NCI-H2029 (cell line): ENCODE results near the gene C1orf210.

Experiments
- DNase-seq: peaks from one replicate; lab custom pipeline; 2025; lab: John Stamatoyannopoulos, UW

C1orf210 gene

DNA sequence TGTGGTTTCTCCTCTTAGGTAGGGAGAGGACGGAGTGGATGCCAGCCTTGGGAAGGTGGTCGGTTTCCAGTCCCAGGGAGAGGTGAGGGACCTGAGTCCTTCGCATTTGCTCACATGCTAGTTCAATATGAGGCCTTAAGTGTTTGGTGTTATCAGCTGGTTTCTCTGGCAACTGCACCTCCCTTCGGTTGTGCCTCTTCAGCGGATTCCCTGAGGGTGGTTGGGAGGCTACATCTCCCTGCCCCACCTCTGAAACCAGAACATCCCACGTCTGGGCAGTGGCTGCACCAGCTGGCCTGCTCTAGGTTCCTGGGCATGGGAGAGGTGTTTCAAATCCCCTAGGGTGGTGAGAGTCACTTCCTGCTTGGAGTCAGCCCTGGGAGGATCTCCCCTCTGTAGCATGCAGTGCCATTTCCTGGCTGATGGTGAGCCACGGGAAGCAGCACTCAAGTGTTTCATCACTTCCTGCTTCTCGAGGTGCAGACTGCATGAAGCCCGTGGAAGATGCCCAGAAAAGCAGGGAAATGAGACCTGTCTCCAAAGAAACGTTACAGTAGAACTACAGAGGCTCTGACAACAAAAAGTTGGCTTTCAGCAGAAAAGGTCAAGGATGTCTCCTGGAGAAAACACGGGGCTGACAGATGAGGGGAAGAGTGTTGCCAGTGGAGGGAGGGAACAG, 11.1 kb downstream of the C1orf210 start:
- peak; percentile 93 for DNase-seq

DNA sequence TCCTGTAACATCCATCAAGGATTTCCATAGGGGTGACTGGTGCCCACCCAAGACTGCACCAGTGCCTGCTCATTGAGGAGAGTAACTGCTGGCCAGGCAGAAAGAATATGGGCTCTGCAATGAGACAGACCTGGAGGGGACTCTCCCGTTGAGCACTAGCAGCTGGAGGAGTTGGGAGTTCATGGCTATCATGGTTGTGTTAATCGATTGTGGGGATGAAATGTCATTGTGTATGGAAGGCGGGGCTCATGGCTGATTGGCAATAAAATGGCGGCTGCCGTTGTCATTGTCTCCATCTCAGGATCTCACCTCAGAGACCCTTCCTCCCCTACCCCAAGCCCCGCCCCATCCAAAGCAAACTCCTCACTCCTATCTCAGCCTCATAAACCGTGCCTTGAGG, 11.7 kb downstream of the C1orf210 start:
- DNase-seq = no peak

DNA sequence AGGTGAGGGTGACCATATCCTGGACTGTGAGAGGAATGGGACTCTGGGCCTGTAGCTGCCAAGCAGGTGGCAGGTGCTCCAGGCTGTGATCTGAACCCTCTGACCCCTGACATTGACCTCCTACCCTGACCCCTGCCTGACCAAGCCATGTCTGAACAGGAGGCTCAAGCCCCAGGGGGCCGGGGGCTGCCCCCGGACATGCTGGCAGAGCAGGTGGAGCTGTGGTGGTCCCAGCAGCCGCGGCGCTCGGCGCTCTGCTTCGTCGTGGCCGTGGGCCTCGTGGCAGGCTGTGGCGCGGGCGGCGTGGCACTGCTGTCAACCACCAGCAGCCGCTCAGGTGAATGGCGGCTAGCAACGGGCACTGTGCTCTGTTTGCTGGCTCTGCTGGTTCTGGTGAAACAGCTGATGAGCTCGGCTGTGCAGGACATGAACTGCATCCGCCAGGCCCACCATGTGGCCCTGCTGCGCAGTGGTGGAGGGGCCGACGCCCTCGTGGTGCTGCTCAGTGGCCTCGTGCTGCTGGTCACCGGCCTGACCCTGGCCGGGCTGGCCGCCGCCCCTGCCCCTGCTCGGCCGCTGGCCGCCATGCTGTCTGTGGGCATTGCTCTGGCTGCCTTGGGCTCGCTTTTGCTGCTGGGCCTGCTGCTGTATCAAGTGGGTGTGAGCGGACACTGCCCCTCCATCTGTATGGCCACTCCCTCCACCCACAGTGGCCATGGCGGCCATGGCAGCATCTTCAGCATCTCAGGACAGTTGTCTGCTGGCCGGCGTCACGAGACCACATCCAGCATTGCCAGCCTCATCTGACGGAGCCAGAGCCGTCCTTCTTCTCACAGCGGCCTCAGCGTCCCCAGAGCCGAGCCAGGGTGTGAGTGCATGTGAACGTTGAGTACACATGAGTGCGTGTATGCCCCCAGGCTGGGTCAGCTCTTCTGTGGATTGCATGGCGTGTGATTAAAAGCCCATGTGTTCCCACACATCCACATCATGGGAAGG, 12.5 kb downstream of the C1orf210 start:
- DNase-seq = no peak

DNA sequence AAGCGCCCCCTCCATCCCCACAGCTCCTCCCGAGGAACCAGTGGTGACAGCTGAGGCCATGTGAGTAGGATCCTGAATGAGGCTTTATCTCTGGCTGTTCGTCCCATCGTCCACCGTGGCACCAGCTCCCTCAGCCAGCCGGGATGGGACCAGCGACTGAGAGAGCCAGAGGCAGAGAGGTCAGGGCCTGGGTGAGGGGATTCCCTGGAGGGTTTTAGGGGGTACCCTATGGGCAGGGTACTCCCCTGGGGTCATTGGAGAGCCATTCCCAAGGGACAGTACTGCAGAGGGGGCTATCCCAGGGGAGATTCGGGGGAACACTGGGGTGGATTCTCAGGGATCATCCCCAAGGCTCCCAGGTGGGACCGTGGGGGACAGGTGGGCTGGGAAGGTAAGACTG, 13.2 kb downstream of the C1orf210 start:
- DNase-seq = no peak

DNA sequence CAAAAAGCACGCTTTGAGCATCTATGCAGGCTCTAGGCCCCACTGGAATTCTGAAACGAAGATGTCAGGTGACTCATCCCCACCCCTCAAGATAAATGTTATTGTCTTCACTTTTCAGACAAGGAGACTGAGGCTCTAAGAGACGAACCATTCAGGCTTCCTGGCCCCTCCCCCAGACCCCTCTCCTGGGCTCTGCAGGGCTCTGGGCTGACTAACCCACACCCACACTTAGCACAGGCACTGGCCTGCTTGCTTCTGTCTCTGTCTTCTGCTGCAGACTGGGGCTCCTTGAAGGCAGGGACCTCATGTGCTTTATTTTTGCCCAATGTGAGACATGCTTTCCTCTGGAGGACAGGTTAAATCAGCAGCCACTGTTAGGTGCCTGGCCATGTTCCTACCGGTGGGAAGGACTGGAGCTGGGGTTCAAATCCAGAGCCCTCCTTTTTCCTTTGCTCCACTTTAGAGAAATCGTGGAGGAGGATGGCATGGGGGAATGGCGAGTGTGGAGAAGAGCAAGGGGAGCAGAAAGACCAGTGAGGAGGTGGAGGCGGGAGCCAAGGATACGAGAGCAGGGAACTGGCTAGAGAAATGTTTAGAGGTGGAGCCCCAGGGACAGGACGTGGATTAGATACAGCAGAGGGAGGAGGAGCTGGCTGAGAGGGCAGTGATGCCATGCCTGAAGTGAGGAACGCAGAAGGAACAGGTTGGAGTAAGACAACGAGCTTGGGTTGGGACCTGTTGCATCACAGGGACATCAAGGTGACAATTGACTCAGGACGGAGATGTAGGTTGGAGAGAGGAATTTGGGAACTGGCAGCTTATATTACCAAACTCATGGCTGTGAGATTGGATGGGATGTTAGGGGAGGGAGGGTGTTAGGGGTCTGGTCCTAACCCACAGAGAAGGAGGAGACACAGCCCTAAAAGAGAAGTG, 13.9 kb downstream of the C1orf210 start:
- no peak for DNase-seq

DNA sequence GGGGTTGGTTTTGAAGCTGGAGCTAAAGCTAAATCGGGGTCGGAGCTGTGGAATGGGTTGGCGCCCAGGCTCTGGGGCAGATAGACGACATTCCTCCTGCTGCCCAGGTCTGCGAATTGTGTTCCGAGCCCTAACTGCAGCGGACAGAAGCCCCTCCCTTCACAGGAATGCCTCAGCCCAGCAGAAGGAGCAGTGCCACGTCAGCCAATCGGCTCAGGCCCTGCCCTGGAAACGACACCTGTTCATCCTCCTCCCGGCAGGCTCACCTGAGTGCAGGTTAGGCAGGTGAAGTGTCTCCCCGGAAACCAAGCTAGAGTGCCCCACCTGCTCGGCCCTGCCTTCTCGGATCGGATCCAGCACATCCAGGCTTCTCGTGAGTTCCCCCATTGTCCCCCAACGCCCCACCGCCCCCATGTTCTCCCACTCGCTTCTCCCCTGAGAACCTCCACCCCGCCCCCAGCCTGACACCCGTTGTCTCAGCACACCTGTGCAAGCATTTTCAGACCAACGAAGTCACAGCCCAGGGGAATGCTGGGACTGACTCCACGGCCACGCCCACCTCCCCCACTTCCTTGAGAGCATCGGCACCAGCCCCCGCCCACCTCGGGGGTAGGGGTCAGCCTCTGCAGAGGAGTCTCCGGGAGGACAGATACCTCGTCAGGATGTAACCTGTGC, 14.8 kb downstream of the C1orf210 start:
- peak; percentile 88 for DNase-seq

DNA sequence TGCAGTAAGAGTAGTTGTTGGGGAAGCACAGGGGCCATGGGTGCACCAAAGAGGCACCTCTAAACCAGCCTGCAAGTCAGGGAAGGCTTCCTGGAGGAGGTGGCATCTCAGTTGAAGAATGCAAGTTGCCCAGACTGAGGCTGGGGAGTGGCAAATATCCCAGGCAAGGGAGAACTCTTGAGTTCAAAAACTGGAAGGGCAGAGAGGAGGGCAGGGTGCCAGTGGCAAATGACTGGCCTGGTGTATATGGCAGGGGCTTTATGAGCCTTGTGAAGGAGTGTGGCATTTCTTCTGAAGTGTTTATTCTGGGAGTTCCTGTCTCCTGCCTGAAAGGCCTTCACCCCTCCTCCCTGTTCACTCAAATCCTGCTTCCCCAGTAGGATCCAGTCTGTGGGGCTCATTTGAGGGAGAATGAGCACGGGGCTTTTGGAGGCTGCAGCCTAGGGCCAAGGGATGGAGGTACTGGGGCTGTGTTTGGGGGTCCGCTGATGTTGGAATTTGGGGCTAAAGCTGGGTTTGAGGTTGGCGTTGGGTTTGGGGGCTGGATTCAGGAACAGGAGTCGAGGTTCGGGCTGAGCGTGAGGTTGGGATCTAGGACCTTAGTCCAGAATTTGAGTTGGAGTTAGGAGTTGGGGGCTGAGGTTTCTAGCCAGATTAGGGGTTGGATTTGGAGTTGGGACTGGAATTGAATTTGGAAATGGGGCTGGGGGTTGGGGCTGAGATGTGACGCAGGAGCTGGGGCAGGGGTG, 15.6 kb downstream of the C1orf210 start, which contains the start of gene TMEM125:
TSS of gene TMEM125 (plus strand) at position 357 of the 749 bp plus-strand sequence. CDS start 2,740 bp downstream, outside the sequence.
- DNase-seq = peak; percentile 92

DNA sequence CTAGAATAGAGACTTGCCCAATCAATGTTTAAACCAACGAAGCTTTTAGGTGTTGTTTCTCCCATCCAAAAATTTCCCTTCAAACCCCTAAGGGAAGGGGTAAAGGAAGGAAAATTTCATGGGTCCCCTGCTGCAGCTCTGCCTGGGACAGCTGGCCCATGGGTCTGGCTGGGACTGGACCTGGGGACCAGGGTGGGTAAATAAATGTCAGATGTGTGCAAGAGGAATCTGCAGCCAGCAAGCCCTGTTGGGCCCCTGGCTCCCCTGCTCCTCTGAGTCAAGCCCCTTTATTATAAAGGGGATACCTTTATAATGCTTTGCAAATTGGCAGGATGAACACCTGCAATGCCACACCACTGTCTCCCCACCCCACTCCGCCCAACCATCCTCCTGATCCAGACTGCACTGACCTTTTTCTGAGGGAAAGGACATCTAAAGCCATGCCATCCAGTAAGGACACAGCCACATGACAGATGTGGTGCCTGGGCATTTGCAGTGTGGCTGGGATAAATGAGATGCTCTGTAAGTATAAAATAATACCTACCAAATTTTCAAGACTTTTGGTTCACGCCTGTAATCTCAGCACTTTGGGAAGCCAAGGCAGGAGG, 17.5 kb downstream of the C1orf210 start:
- no peak for DNase-seq

DNA sequence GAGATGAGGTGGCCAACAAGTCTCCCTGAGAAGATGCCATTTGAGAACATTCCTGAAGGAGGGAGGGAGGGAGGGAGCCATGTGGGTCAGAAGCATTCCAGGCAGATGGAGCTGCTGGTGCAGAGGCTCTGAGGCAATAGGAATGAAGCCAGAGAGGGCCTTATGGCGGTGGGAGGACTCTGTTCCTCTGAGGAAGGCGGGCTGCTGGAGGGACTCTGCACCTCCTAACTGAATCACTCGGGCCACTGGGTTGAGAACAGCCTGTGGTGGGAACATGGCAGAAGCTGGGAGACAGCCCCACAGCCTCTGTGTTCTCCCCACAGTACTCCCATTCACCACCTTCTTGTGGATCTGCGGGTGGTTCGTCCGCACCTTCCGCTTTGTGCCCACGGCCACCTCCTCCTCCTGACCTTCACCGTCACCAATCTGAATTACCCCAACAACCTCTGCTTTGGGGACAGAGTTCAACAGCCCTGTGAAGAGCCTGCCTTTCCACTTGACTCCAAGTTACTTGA, 18.0 kb downstream of the C1orf210 start:
- DNase-seq = no peak

DNA sequence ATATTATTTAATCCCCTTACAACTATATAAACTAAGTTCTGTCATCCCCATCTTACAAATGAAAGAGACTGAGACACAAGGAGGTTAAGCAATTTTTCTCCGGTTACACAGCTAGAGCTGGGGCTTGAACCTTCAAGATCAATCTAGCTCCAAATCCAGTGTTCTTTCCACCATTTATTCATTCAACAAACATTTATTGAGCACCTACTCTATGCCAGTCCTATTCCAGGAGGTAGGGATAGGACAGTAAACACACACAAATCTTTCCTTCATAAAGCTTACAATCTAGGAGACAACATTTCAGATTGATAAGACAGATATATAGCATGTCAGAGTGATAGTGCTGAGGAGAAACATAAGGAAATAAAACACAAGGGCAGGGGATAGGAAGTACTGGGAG, 18.5 kb downstream of the C1orf210 start:
- no peak for DNase-seq

DNA sequence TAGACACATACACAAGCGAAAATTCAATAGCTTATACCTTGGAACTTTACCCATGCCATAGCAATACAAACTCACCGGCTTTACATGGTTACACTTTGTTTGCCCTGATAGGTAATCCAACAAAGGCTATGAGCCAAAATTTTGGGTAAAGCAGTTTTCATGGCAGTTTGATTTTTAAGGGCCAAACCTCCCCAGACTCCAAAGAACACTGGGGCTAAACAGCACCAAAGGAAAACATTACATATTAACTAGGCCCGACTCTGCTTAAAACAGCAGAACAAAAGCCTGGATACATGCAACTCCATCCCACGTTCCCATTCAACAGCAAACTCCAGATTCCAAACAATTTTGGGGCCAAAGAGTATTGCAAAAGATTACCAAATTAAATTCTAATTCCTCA, 19.9 kb downstream of the C1orf210 start:
- no peak for DNase-seq

DNA sequence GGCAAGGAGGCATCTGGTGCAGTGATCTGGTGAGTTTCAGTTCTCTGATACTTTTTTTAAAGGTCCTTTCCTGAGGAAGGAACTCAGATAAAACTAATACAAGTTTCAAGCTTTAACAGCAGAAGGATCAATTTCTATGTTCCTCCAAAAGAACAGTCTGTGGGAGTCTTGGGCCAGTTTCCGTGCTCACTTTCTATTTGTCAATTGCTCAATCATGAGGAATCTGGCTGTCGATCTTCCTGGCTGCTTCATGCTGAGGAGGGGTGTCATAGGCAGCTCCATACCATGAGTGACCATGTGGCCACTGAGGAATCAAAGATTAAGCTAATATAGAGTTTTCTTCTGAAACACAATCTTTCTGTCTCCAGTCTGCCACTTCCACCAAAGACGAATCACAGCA, 27.0 kb downstream of the C1orf210 start:
- no peak for DNase-seq

DNA sequence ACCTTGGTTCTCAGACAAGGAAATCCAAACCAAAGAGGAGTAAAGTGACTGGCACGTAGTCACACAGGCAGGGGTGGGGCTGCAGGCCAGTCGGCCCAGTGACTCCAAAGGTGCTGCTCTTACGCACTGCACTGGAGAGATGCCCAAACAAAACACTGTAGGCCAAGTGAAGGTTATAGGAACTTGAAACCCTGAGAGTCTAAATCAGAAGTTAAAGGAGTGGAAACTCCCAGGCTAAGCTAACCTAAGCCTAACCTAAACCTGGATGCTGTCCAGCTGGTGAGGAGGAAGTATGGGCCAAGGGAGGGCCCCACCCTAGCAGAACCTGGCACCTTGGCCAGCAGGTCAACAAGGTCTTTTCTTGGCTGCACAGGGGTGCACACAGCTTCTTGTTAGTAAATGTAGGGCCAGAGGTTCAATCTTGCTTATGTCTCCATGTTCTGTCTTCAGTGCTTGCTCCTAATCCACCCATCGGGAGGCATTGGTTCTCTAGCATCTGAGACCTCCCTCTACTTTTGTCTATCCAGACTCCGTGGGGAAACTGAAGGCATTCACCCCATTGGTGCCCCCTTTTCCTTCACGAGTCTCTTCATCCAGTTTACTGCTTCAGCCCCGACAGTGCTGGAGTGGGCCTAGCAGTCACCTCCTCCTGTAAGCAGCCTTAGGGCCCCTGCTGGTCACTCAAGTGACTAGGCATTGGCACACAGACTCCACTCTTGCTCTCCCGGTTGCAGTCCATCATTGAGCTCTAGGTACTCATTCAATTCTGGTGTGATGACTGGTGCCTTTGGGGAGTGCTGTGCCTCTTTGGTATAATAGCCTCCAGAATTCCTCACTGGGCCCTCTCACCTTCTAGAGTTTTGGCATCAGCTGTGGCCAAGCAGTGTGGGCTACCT, 28.5 kb downstream of the C1orf210 start:
- no peak for DNase-seq

DNA sequence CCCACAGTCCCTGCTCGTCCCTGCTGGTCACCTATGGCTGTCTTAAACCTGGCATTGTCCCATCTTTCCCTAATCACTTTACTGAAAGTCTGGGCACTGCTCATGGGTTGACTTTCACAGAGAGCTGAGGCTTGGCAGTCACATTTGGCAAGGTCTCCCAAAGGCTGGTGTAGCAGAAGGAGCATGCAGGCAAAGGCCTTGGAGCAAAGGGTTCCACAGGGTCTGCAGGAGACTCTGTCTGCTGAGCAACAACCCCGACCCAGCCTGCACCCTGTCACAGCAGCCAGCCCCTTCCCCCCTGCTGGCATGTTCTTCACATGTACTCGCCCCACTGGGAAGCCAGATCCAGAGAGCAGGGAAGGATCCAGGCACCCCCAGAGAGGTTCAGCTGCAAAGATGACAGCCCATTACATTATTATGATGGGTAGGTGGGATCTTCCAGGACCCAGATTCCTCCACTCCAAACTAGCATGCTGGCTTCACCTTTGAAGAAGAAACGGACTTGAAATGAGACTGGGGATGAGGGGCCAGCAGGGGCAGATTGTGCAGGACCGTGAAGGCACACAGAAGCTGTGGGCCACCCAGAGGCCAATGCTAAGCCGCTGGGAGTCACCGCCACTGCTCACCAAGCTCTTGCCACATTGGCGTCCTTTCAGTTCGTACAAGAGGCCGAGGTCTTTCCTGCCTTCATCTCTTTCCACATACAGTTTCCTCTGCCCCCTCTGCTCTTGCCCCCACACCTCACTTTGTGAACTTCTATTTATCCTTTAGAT, 29.8 kb downstream of the C1orf210 start:
- DNase-seq = no peak

DNA sequence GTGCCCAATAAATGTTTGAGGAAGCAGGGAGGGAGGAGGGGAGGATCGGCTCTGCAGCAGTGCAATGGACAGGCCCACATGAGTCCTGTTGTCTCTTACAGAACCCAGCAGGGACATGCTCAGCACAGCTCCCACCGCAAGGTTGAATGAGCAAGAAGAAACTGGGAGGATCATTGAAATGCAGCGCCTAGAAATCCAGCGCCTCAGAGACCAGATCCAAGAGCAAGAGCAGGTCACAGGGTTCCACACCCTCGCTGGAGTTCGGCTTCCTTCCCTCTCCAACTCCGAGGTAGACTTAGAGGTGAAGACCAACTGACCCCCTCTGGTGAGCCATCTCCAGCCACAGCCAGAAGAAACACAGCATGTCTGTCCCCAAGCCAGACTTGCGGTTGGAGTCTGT, 31.5 kb downstream of the C1orf210 start:
- no peak for DNase-seq

DNA sequence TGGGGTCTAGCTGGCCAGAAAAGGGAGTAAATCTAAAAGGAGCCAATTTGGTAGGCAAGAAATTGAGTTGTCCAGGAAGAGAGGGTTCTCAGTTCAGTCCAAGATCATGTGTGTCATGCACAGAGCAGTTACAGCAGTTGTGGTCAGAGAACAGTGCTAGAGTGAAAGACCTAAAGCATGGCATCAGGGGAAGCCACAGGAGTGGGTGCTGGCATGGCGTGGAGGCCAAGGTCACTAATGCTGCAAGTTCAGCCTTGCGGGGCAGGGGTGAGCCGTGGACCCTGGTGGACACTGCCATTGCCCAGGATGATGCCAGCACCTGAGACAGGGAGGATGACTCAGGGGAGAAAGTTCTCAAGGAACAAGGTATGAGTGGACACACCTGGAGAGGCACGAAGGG, 32.2 kb downstream of the C1orf210 start:
- DNase-seq = no peak

DNA sequence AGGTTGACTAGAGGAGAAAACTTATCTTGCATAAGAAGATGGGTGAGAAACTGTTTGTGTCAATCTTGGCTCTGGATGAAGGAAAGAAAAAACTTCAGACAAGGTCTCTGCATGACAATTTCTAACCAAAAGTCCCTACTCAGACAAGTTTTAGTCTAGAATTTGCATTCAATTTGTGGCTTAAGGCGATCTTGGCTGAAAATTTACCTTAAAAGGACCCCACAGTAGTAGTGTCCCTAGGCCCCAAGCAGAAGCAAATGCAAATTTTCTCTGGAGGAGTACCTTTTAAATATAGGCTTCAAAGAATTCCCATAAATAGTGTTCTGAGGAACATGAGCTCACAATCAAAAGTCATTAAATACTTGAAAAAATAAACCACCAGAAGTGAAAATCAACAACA, 33.2 kb downstream of the C1orf210 start:
- no peak for DNase-seq

DNA sequence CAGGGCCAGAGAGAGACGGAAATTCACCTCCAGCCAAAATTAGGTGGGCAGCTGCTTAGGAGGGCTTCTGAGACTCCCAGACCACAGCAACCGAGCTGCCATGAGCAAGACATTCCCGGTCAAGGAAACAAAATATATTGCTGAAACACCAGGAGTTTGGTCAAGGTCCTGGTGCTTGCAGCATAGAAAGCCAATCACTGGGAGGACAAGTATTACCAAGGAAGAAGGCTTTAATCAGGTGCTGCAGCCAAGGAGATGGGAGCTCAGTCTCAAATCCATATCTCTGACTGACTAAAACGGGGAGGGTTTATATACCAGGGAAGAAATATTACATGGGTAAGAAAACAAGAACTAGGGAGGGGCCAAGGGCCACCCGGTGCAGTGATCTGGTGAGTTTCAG, 34.4 kb downstream of the C1orf210 start:
- DNase-seq = no peak
